ENCODE results near the gene DR1.
"Not testable (repeated sequence)": the region's sequence is repeated elsewhere in the genome, so short reads cannot be mapped to it uniquely, and the experiment has no call there.

The DR1 gene

DNA sequence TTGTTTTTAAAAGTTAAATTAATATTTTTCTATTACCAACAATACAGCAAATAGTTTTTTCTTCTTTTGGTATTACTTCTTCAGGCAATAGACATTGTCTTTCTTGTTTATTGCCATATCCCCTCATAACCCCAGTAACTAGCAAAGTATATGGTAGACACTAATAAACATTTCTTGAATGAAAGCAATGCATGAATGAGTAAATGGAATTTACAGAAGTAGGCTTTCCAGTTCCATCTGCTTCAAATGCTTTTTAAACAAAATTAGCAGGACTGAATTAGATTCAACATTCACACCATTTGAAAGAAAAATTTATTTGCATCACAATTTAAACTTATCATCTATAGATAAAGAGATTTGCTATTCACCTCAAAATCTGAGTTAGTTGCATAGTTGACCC, 5.6 kb upstream of the DR1 start:
- no peak for DNase-seq (ENCODE audit: low spot score)

- DNase-seq (ENCODE audit: low spot score) = no peak
Observed at GRCh38 chr1:93344484-93344883, 1.2 kb upstream of the DR1 start.

- no peak for DNase-seq (ENCODE audit: low spot score)
Observed at GRCh38 chr1:93344886-93345632, 648 bp upstream of the DR1 start.

GRCh38 chr1:93346421-93346993, 800 bp downstream of the DR1 start:
- no peak for DNase-seq (ENCODE audit: low spot score)

DNA sequence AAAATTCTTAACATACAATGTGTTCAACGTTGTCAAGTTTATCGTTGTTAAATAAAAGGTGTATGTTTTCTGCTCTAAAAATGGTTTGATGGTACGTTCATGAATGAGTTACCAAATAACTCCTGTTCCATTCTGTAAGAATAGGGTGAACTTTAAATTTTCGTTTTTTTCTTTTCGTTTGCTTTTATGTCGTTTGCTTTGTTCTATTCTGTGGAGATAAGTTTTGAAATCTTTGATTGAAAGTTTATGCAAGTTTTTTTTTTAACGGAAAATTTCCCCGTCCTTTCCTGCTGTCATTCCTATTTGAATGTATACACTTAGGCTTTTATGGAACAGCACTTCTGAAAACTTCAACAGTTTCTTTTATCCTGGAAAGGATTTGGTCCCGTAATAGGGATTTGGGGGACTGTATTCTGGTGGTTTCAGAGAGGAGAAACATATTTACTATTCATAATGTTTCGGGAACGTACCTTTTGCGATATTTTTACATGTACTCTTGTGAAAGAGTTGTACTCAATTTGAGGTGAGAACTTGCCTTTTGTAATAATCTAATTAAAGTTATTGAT, 1.7 kb downstream of the DR1 start:
- no peak for DNase-seq (ENCODE audit: low spot score)

DNA sequence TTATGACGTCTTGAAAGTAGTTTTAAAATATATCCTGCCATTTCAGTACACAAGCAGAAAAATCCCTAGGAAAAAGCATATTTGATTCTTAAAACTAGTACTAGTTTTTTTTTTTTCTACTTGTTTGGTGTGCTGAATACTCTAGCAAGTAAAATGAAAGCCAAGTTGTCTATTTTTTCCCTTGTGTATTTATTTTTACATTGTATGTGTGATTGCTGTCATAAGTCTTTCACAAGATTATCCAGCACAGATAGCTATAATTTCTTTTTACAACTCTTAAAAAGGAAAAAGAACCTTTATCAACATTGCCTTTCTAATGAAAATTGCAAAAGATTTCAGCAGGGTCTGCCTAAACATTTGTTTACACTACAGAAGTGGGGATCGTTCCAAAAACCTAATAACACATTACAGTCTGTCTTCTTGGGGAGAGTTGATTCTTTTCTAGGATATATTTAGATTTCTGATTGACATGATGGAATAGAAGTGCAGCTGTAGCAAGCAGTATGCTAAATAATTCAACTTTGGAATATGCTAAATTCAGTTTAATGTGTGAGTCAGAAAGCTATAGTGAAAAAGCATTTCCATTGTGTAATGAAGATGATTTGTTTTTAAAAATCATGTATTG, 2.5 kb downstream of the DR1 start:
- DNase-seq (ENCODE audit: low spot score) = no peak

DNA sequence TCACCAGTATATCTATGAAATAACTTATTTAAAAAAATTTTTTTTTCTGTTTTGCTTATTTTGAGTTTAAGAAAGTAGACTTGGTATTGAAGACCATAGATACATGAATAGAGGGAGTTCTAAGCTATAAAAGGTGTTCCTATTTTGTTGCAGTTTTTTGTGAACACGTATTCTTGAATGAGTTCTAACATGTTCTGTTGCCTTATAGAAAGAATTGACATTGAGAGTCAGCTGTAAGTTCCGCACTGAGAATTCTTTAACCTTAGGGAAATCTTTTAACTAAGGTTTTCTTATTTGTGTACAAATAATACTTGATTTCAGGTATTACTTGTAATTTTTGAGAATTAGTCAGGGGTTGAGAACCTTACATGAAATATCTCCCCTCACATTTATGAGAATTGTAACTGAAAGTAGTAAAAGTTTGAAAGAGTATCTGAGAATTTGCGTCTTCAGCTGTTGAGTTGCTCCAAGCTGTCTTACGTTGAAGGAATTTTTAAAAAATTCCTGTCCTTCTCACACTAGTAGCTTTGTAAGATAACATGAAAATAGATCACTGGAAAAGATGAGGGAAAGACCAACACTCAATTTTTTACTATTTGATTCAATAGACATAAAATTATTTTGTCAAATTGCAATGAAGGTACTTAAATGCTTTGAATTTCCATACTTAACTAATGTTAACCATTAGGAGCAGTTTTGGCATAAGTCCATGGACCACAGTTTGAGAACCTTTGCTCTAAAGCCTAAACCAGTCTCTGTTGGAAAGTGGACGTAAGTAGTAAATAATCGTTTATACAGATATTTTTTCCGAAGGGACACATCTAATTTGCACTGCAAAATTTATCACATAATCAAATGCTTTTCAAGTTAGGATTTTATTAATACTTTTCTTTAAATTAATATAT, 3.8 kb downstream of the DR1 start:
- DNase-seq (ENCODE audit: low spot score) = no peak

DNA sequence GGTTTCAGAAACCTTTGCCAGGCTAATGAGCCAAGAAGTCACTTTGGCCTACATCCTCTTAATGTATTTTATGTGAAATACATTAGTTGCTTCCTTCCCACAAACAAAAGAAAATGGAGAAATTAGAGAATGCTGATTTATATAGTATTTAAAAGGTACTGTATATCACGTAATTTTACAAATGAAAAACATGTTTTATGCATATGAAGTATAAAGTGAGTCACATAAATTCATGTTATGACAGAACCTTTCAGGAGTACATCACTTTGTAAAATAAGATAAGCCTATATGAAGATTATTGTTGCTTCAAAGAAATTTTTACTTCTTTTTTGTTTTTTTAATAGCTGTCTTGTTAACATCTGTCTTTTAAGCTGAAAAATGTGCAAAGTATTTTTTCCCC, 4.6 kb downstream of the DR1 start:
- DNase-seq (ENCODE audit: low spot score) = no peak

DNA sequence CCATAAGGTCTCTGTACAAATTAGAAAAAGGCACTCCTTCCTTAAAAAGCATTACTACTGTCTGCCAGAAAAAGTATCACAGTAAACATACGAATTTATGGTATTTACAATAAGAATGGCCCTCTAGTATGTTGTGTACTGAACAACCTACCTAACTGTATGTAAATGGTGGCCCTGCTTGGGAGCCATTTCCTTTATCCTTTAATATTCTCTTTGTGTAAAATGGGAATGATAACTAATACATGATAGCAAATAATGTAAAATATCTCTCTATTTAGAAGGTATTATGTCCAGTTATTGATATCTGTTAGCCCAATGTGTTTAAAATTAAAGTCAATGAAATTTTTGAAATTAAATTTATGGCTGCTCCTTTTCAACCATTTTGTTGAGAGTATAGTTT, 5.2 kb downstream of the DR1 start:
- DNase-seq (ENCODE audit: low spot score) = no peak

GRCh38 chr1:93351346-93351745, 5.6 kb downstream of the DR1 start:
- not testable (repeated sequence) for DNase-seq (ENCODE audit: low spot score)

DNA sequence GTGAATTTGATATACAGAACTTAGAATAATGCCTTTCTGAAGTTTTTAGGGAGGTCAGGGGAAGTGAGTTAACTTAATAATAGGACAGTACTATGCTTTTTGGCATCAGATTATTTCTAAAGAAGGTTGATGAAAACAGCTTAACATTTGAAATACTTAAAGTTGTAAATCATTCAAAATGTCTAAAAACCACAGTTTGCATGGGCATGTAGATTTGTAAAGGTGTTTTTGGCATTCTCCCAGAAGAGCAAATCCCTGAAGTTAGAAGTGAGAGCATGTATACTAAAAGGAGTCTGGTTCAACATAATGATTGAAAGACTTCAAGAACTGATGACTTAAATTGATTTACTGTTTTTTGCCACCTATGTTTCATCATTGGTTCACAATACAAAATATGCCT, 6.7 kb downstream of the DR1 start:
- DNase-seq (ENCODE audit: low spot score) = no peak

DNA sequence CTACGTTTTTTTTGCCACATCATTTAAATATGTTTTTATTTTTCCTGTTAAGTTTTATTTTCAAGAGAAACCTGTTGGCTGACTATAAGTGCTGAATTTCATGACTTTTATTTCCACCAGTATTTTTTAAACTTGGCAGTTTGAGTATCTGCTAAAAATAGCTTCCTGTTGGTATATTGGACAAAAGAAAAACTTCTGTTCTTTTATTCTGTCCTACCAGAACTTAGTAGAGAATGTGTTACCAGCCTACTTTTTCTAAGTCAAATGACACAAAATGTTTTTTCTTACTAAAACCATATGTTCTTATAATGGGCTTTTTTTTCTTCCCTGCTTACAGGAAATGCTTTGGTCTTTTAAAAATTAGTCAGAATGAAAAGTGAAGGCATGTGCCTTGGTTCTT, 7.6 kb downstream of the DR1 start:
- no peak for DNase-seq (ENCODE audit: low spot score)

DNA sequence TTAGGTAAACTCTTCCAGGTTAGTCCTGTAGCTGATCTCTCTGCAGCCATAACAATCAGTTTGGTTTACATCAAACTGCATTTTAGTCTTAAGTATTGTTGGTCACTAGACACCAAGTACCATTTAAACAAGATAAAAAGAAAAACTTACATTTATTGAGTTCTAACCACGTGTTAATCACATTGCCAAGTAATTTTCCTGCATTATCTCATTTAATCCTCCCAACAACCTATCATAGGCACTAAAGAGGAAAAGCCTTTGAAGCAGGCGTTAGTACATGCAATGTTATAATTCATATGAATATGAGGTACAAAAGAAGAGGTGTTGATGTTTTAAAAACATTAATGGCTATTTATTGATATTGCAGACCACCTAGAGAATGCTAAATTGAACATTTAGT, 9.0 kb downstream of the DR1 start:
- DNase-seq (ENCODE audit: low spot score) = no peak

- DNase-seq (ENCODE audit: low spot score) = no peak
Observed at GRCh38 chr1:93357242-93357641, 11.5 kb downstream of the DR1 start.

GRCh38 chr1:93358293-93358692, 12.6 kb downstream of the DR1 start:
- DNase-seq (ENCODE audit: low spot score) = no peak

DNA sequence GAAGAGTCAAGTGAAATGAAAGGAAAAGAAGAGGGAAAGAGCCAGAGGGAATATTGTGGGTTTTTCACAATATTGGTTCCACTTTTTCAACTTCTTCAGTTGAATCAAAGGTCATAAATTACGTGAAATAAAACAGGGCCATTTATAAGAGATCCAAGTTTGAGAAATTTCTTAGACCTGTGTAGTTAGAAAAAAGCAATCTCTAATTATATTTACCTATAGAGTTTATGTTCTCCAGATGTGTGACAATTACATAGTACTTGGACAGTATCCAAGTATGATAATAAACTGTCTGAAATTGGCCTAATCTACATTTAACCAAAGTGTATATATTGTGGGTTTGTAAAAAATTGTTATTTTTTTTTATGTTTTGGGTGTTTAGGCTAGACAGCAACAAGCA, 14.4 kb downstream of the DR1 start:
- DNase-seq (ENCODE audit: low spot score) = no peak

DNA sequence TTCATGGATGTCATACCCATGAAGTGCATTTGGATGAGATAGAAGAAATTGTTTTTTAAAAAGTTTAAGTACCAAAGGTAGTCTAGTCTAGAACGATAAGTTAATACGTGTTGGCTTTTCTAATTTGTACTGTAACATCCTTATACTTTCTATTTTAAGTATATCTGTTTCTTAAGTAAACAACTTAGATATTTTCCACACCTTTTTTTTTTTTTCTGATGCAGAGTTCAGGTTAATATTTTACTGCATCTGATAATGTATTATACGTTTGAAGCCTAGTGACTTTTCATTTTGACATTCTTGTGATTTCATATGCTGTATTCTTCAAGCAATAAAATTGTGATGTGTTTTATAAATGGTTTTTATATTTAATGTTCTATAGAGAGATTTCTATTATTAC, 16.5 kb downstream of the DR1 start:
- no peak for DNase-seq (ENCODE audit: low spot score)

- DNase-seq (ENCODE audit: low spot score) = no peak
Observed at GRCh38 chr1:93365813-93366212, 20.1 kb downstream of the DR1 start.

- DNase-seq (ENCODE audit: low spot score) = no peak
Observed at GRCh38 chr1:93369734-93370133, 24.0 kb downstream of the DR1 start.

DNA sequence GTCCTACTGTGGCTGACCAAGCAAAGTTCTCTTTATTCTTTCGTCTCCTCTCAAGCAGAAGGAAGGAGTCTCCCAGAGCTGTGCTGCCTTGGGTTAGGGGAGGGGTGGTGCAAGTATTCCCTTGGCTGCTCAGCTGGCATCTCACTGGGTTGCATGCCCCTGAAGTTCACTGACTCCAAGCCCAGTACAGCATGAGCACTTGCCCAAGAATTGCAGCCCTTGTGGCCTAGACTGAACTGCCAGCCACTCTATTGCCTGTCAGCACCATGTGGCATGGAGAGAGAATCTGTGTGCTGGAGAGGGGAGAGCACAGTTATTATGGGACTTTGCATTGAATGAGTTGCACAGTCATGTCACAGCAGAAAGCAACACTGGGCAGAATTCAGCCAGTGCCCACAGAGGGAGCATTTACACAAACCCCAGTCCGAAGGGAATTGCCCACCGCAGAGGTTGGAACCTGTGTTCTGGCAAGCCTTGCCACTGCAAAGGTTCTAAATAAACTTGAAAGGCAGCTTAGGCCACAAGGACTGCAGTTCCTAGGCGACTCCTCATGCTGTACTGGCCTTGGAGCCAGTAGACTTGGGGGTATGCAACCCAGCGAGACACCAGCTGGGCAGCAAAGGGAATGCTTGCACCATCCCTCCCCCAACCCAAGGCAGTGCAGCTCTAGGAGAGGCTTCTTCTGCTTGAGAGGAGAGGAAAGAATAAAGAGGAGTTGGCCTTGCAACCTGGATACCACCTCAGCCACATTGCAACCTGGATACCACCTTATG, 28.8 kb downstream of the DR1 start:
- DNase-seq (ENCODE audit: low spot score) = no peak

DNA sequence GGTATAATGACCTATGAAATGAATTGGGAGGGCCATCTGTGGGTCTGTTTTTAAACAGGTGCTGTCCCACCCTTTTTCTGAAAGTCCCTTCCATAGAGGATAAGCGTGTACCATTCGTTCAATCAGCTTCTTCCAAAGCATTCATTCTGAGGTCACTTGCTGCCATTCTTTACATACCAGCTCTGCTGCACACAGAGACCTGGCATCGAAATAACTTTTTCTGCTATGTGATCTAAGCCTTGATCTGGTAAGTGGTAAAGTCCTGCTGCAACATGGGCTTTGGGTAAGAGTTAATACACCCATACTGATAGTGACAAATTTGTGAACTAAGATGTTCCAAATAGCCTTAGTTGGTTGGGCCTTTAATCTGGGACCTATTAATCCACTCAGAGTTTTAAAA, 38.9 kb downstream of the DR1 start:
- no peak for DNase-seq (ENCODE audit: low spot score)

DNA sequence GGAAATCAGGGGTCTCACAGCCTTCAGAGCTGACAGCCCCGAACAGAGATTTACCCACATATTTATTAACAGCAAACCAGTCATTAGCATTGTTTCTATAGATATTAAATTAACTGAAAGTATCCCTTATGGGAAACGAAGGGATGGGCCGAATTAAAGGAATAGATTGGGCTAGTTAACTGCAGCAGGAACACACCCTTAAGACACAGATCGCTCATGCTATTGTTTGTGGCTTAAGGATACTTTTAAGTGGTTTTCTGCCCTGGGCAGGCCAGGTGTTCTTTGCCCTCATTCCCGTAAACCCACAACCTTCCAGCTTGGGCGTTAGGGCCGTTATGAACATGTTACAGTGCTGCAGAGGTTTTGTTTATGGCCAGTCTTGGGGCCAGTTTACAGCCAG, 40.6 kb downstream of the DR1 start:
- not testable (repeated sequence) for DNase-seq (ENCODE audit: low spot score)

Data from left forelimb (tissue), 1 donor.